Activated naive CD4-positive, alpha-beta T cell treated with anti-CD3 and anti-CD28 coated beads, Interleukin-2, amount 10 ng/mL, durations not matched to agents 7 days and 5 days (primary cell): ENCODE results near the gene DAO.
"Not testable (repeated sequence)": the region's sequence is repeated elsewhere in the genome, so short reads cannot be mapped to it uniquely, and the experiment has no call there.

Source experiments
- CTCF ChIA-PET: fragments of 350-600 bp; sonication (Branson Sonifier 250); formaldehyde crosslinking; loops from one replicate; lab custom pipeline; 2021; ENCODE audit warnings: antibody characterized with exemption; lab: Charles Lee
- DNase-seq: peaks from one replicate; pipeline ENCODE4 v3.0.0-alpha.2; 2020
- H3K27ac Mint-ChIP-seq: one replicate; pipeline ENCODE4 v1.8.0; 2021; ENCODE audit warnings: mild to moderate bottlenecking, moderate library complexity, mixed read lengths
- H3K27me3 Mint-ChIP-seq: one replicate; pipeline ENCODE4 v1.8.0; 2021; ENCODE audit warnings: mild to moderate bottlenecking, mixed read lengths
- H3K36me3 Mint-ChIP-seq: one replicate; pipeline ENCODE4 v1.8.0; 2021; ENCODE audit warnings: mixed read lengths
- H3K4me1 Mint-ChIP-seq: one replicate; pipeline ENCODE4 v1.8.0; 2021; ENCODE audit warnings: mixed read lengths
- H3K4me3 Mint-ChIP-seq: one replicate; pipeline ENCODE4 v1.8.0; 2021; ENCODE audit warnings: mild to moderate bottlenecking, moderate library complexity, mixed read lengths
- H3K9me3 Mint-ChIP-seq: one replicate; pipeline ENCODE4 v1.8.0; 2021; ENCODE audit warnings: mixed read lengths

The DAO gene

GRCh38 chr12:108855284-108856169 lies 24.4 kb upstream of the DAO start:
- peak overlapping the region; percentile 67 for H3K27ac Mint-ChIP-seq
- peak overlapping the region; percentile 97 for H3K4me3 Mint-ChIP-seq
- peaks cover 51% of the 10 kb centered on the region for H3K4me1 Mint-ChIP-seq
- peaks cover 22% of the 10 kb centered on the region for H3K36me3 Mint-ChIP-seq
- peaks cover 3% of the 10 kb centered on the region for H3K9me3 Mint-ChIP-seq
- H3K27me3 Mint-ChIP-seq, result peaks cover 19% of the 10 kb centered on the region
- CTCF ChIA-PET, result no interaction called here
- no peak for DNase-seq

GRCh38 chr12:108856170-108856427 lies 23.8 kb upstream of the DAO start:
- peak overlapping the region; percentile 86 for H3K27ac Mint-ChIP-seq
- H3K27me3 Mint-ChIP-seq, result peaks cover 19% of the 10 kb centered on the region
- no peak for DNase-seq
- peak overlapping the region; percentile 97 for H3K4me3 Mint-ChIP-seq
- peaks cover 20% of the 10 kb centered on the region for H3K36me3 Mint-ChIP-seq
- H3K9me3 Mint-ChIP-seq, result peaks cover 3% of the 10 kb centered on the region
- peaks cover 54% of the 10 kb centered on the region for H3K4me1 Mint-ChIP-seq
- CTCF ChIA-PET, result no interaction called here

- DNase-seq, result peak; percentile 66
- peaks cover 20% of the 10 kb centered on the region for H3K36me3 Mint-ChIP-seq
- CTCF ChIA-PET, result no interaction called here
- H3K27me3 Mint-ChIP-seq, result peaks cover 19% of the 10 kb centered on the region
- H3K27ac Mint-ChIP-seq, result peak overlapping the region; percentile 86
- H3K4me3 Mint-ChIP-seq, result peak overlapping the region; percentile 97
- peaks cover 3% of the 10 kb centered on the region for H3K9me3 Mint-ChIP-seq
- H3K4me1 Mint-ChIP-seq, result peaks cover 56% of the 10 kb centered on the region
Measured at GRCh38 chr12:108856428-108857157, 23.3 kb upstream of the DAO start.

DNA sequence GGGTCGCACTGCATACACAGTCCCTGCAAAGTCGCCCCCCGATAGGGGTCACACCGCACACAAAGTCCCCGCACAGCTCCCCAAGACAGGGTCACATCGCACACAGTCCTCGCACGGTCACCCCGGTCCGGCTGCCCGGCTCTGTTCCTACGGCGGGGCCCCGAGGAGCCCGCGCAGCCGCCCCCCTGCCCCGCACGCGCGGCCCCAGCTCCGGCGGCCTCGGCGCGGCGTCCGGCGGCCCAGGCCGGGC lies 22.8 kb upstream of the DAO start:
- peaks cover 60% of the 10 kb centered on the region for H3K4me1 Mint-ChIP-seq
- no peak for DNase-seq
- H3K9me3 Mint-ChIP-seq, result peaks cover 3% of the 10 kb centered on the region
- H3K36me3 Mint-ChIP-seq, result peaks cover 20% of the 10 kb centered on the region
- CTCF ChIA-PET, result interaction anchor here (0.7 kb wide), 1 partner anchor 1351 kb away, joined by 3 read pairs; no protein-coding TSS in a partner anchor
- peak overlapping the region; percentile 86 for H3K27ac Mint-ChIP-seq
- peaks cover 19% of the 10 kb centered on the region for H3K27me3 Mint-ChIP-seq
- H3K4me3 Mint-ChIP-seq, result peak overlapping the region; percentile 97

GRCh38 chr12:108858311-108859074 lies 21.4 kb upstream of the DAO start:
- Mint-ChIP-seq H3K4me3 (peak overlapping the region; percentile 85), H3K36me3 (peaks cover 17% of the 10 kb centered on the region), H3K9me3 (peaks cover 3% of the 10 kb centered on the region), H3K27me3 (peaks cover 19% of the 10 kb centered on the region), H3K27ac (peak overlapping the region; percentile 87), H3K4me1 (peaks cover 63% of the 10 kb centered on the region)
- DNase-seq, result no peak
- CTCF ChIA-PET, result interaction anchor here (1.1 to 1.2 kb wide), 2 partner anchors 55 to 234 kb away, joined by 4 to 5 read pairs; partner anchors contain the start of gene ALKBH2

DNA sequence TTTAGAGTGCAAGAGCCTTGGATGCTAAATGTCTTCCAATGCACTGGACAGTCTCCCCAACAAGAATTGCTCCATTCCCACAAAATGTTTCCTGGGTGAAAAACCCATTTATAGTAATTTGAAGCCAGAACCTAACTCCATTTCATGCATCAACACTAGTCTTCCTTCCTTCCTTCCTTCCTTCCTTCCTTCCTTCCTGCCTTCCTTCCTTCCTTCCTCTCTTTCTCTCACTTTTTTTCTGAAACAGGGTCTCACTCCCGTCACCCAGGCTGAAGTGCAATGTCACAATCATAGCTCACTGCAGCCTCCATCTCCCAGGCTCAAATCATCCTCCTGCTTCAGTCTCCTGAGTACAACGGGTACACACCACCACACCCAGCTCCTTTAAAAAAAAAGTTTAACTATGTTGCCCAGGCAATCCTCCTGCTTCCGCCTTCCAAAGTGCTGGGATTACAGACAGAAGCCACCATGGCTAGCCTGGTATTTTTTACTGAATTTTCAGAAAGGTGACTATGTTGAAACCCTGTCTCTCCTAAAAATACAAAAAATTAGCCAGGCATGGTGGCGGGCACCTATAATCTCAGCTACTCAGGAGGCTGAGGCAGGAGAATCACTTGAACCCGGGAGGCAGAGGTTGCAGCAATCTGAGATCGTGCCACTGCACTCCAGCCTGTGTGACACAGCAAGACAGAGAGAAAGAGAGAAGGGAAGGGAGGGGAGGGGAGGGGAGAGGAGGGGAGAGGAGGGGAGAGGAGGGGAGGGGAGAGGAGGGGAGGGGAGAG lies 20.6 kb upstream of the DAO start:
- CTCF ChIA-PET, H3K9me3 Mint-ChIP-seq, DNase-seq: not testable (repeated sequence)
- H3K4me3 Mint-ChIP-seq, result peak overlapping the region; percentile 85
- peaks cover 58% of the 10 kb centered on the region for H3K4me1 Mint-ChIP-seq
- peaks cover 14% of the 10 kb centered on the region for H3K36me3 Mint-ChIP-seq
- H3K27me3 Mint-ChIP-seq, result peaks cover 19% of the 10 kb centered on the region
- peak overlapping the region; percentile 26 for H3K27ac Mint-ChIP-seq

GRCh38 chr12:108859923-108860291 lies 20.0 kb upstream of the DAO start:
- H3K4me3 Mint-ChIP-seq, result no peak overlapping the region

GRCh38 chr12:108860443-108860842 lies 19.4 kb upstream of the DAO start:
- DNase-seq, result no peak

More at GRCh38 chr12:108859923-108860291, 20.0 kb upstream of the DAO start:
- peaks cover 19% of the 10 kb centered on the region for H3K27me3 Mint-ChIP-seq
- peaks cover 3% of the 10 kb centered on the region for H3K9me3 Mint-ChIP-seq
- H3K36me3 Mint-ChIP-seq, result peaks cover 8% of the 10 kb centered on the region
- H3K4me1 Mint-ChIP-seq, result peaks cover 56% of the 10 kb centered on the region
- H3K27ac Mint-ChIP-seq, result no peak overlapping the region
- no peak for DNase-seq
- CTCF ChIA-PET, result no interaction called here

DNA sequence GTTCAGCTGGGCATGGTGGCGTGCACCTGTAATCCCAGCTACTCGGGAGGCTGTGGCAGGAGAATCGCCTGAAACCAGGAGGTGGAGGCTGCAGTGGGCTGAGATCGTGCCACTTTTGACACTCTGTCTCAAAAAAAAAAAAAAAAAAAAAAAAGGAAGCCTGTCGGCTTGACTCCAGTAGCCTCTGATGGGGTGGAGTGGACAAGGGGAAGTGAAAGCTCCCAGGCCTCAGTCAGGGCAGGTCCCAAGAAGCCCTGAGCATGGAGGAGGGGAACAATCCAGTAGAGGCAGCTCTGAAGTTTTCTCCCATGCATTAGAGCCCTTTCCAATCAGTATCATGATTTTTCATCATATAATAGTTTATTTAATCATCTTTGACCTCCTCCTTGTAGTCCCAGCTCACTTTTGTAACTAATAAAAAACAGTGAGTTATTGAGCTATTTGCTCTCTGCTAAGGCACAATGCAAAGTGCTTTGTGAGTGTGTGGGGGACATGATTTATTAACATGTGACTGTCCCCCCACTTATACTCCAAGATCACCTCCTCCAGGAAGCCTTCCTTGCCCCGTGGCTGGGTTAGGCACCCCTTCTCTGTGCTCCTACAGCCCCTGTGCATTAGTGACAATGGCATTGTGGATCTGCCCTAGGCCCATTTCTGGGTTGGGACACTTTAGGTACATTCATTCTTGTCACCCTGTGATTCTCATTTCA lies 17.9 kb upstream of the DAO start:
- CTCF ChIA-PET, result interaction anchor here (1.1 kb wide), 1 partner anchor 89 kb away, joined by 3 read pairs; no protein-coding TSS in a partner anchor
- peaks cover 35% of the 10 kb centered on the region for H3K4me1 Mint-ChIP-seq
- no peak overlapping the region for H3K27ac Mint-ChIP-seq
- peaks cover 19% of the 10 kb centered on the region for H3K27me3 Mint-ChIP-seq
- no peaks in the 10 kb centered on the region for H3K36me3 Mint-ChIP-seq
- DNase-seq, result peak; percentile 54
- H3K4me3 Mint-ChIP-seq, result no peak overlapping the region
- no peaks in the 10 kb centered on the region for H3K9me3 Mint-ChIP-seq

More at GRCh38 chr12:108860443-108860842, 19.4 kb upstream of the DAO start:
- CTCF ChIA-PET, result interaction anchor here (0.7 kb wide), 1 partner anchor 242 kb away, joined by 3 read pairs; no protein-coding TSS in a partner anchor
- Mint-ChIP-seq H3K9me3 (no peaks in the 10 kb centered on the region), H3K36me3 (peaks cover 2% of the 10 kb centered on the region), H3K4me3 (no peak overlapping the region), H3K4me1 (peaks cover 51% of the 10 kb centered on the region), H3K27ac (no peak overlapping the region), H3K27me3 (peaks cover 19% of the 10 kb centered on the region)

DNA sequence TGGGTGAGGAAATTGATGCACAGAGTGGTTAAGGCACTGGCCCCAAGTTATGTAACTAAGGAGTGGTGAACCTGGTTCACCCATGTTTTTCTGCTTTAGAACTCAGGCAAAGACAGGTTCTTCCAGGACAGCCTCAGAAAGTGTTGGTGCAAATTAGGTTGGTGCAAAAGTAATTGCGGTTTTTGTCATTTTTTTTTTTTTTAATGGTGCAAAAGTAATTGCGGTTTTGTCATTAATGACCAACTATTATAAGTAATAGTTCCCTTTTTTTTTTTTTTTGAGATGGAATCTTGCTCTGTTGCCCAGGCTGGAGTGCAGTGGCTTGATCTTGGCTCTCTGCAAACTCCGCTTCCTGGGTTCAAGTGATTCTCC lies 17.3 kb upstream of the DAO start:
- no peaks in the 10 kb centered on the region for H3K36me3 Mint-ChIP-seq
- H3K4me1 Mint-ChIP-seq, result peaks cover 35% of the 10 kb centered on the region
- H3K4me3 Mint-ChIP-seq, result no peak overlapping the region
- H3K9me3 Mint-ChIP-seq, result no peaks in the 10 kb centered on the region
- DNase-seq, result no peak
- CTCF ChIA-PET, result no interaction called here
- no peak overlapping the region for H3K27ac Mint-ChIP-seq
- H3K27me3 Mint-ChIP-seq, result peaks cover 19% of the 10 kb centered on the region

DNA sequence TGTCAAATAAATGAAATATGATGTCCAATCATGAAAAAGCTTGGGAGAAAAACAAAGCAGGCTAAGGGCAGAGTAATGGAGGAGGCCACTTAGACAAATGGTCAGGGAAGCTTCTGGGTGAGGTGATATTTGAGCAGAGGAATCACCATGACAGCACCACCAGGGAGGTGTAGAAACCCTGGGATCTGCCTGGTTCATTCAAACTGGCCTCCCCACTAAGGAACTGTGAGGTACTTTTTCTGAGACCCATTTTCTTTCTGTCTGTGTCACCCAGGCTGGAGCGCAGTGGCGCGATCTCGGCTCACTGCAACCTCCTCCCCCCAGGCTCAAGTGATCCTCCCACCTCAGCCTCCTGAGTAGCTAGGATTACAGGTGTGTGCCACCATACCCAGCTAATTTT lies 14.7 kb upstream of the DAO start:
- Mint-ChIP-seq H3K4me1 (peaks cover 16% of the 10 kb centered on the region), H3K4me3 (no peak overlapping the region), H3K27ac (no peak overlapping the region), H3K36me3 (no peaks in the 10 kb centered on the region), H3K9me3 (no peaks in the 10 kb centered on the region), H3K27me3 (no peaks in the 10 kb centered on the region)
- CTCF ChIA-PET, result interaction anchor here (1.2 kb wide), 1 partner anchor 19 kb away, joined by 3 read pairs; no protein-coding TSS in a partner anchor
- no peak for DNase-seq

- H3K27ac Mint-ChIP-seq, H3K27me3 Mint-ChIP-seq, H3K36me3 Mint-ChIP-seq, H3K4me1 Mint-ChIP-seq, H3K9me3 Mint-ChIP-seq, DNase-seq, CTCF ChIA-PET, H3K4me3 Mint-ChIP-seq: not testable (repeated sequence)
Measured at GRCh38 chr12:108866083-108866482, 13.8 kb upstream of the DAO start.

DNA sequence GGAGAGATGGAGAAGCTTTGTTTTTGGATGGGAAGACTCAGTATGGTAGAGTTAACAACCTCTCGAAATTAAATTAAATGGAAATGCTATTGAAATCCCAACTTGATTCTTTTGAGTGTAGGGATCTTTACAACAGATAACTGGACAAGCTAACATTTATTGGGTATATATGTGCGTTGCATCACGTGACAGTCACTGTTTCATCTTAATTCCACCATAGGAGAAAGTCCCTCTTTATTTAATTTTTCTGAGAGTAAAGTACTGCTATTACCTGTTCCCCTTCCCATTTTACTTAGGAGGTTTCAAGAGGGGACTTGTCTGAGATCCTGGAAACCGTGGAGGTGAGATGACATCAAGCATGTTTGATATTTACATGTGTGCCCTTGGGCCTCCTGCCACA lies 11.1 kb upstream of the DAO start:
- Mint-ChIP-seq H3K27me3 (peaks cover 4% of the 10 kb centered on the region), H3K4me3 (no peak overlapping the region), H3K36me3 (no peaks in the 10 kb centered on the region), H3K27ac (no peak overlapping the region), H3K4me1 (peaks cover 3% of the 10 kb centered on the region), H3K9me3 (no peaks in the 10 kb centered on the region)
- CTCF ChIA-PET, result interaction anchor here (0.7 kb wide), 1 partner anchor 21 kb away, joined by 3 read pairs; no protein-coding TSS in a partner anchor
- no peak for DNase-seq
